B cell (primary cell): ENCODE data around the gene METTL17. TPM values are rescaled to one million over a fixed set of nuclear protein-coding genes. Genes with fewer than 3 reads are reported as not detected.

Experiments
- ATAC-seq: fragments of 200-7000 bp; cut with Tn5 transposase; one replicate; pipeline ENCODE4 v1.10.0; 2021; ENCODE audit warnings: low read depth, mild to moderate bottlenecking, moderate number of reproducible peaks, moderate library complexity
- CTCF ChIA-PET: fragments of 350-600 bp; sonication (Branson Sonifier 250); formaldehyde crosslinking; loops from one replicate; lab custom pipeline; 2021; ENCODE audit warnings: antibody characterized with exemption, inconsistent platforms; lab: Charles Lee
- POLR2A ChIA-PET: fragments of 350-600 bp; sonication (Branson Sonifier 250); formaldehyde crosslinking; loops from one replicate; lab custom pipeline; 2021; ENCODE audit warnings: antibody characterized with exemption; lab: Charles Lee
- DNase-seq: peaks from one replicate; pipeline ENCODE4 v3.0.0; 2013
- H2AFZ ChIP-seq: 2 replicates; pipeline ENCODE4 v1.6.1; 2012; ENCODE audit warnings: mild to moderate bottlenecking, low read depth, low read length; ENCODE audit not compliant: insufficient read depth, poor library complexity, severe bottlenecking
- H3K27ac ChIP-seq, 2 donors: 1 replicate in 1 of 2; 2 replicates in 1 of 2; pipeline ENCODE4 v1.5.1; 2012 to 2013; ENCODE audit warnings: low read length in 2 of 2, mild to moderate bottlenecking in 2 of 2, moderate library complexity in 1 of 2
- H3K27me3 ChIP-seq, 4 experiments: fragments of 200-600 bp in 1 of 4; sonication (generic) in 1 of 4; replicated peaks in 1 of 4; 1 replicate in 2 of 4; 2 replicates in 2 of 4; pipeline versions ENCODE4 v1.6.1 to v1.7.0; 2013 to 2016; ENCODE audit warnings: low read length in 3 of 4, mild to moderate bottlenecking in 2 of 4, mixed read lengths in 1 of 4, moderate library complexity in 1 of 4; ENCODE audit not compliant: insufficient read depth in 4 of 4, control insufficient read depth in 3 of 4; ENCODE audit errors: control extremely low read depth in 1 of 4
- H3K36me3 ChIP-seq, 2 experiments: replicated peaks in 1 of 2; 1 replicate in 1 of 2; 2 replicates in 1 of 2; pipeline versions ENCODE4 v1.6.1 to v1.7.1; 2013; ENCODE audit warnings: low read length in 1 of 2; ENCODE audit not compliant: insufficient read depth in 2 of 2, control insufficient read depth in 1 of 2; ENCODE audit errors: control extremely low read depth in 1 of 2, extremely low read depth in 1 of 2
- H3K4me1 ChIP-seq, 2 donors: fragments of 200-600 bp in 1 of 2; sonication (generic) in 1 of 2; 1 replicate in 1 of 2; 2 replicates in 1 of 2; pipeline versions ENCODE4 v1.5.1 to v1.6.1; 2013 to 2017; ENCODE audit warnings: low read length in 2 of 2; ENCODE audit not compliant: control insufficient read depth in 2 of 2, insufficient read depth in 2 of 2
- H3K4me2 ChIP-seq: replicated peaks from 2 replicates; pipeline ENCODE3; 2012; ENCODE audit warnings: mild to moderate bottlenecking, low read depth, low read length; ENCODE audit not compliant: poor library complexity, severe bottlenecking
- H3K4me3 ChIP-seq, 5 experiments: fragments of 200-600 bp in 1 of 5; sonication (generic) in 1 of 5; 1 replicate in 3 of 5; 2 replicates in 2 of 5; pipeline versions ENCODE4 v1.5.1 to v1.7.0; 2011 to 2016; ENCODE audit warnings: low read length in 4 of 5, mild to moderate bottlenecking in 4 of 5, low read depth in 2 of 5, control low read depth in 1 of 5, moderate library complexity in 1 of 5; ENCODE audit not compliant: insufficient read depth in 1 of 5; ENCODE audit errors: control extremely low read depth in 1 of 5, extremely low read depth in 1 of 5
- H3K79me2 ChIP-seq: fragments of 200-600 bp; sonication (generic); one replicate; pipeline ENCODE4 v1.6.0; 2016; ENCODE audit warnings: low read length; ENCODE audit not compliant: control insufficient read depth, insufficient read depth
- H3K9ac ChIP-seq: fragments of 200-600 bp; sonication (generic); 2 replicates; pipeline ENCODE4 v1.6.1; 2017; ENCODE audit warnings: mild to moderate bottlenecking, low read length, moderate library complexity
- H3K9me3 ChIP-seq, 3 donors: one replicate each; pipeline versions ENCODE4 v1.6.1 to v1.7.1; 2013; ENCODE audit warnings: low read length in 2 of 3; ENCODE audit not compliant: control insufficient read depth in 2 of 3, insufficient read depth in 1 of 3; ENCODE audit errors: control extremely low read depth in 1 of 3
- H4K20me1 ChIP-seq: 2 replicates; pipeline ENCODE4 v1.6.0; 2012; ENCODE audit warnings: mild to moderate bottlenecking, low read length; ENCODE audit not compliant: insufficient read depth, control insufficient read depth, poor library complexity, severe bottlenecking
- H3K27ac Mint-ChIP-seq: one replicate; pipeline ENCODE4 v1.8.0; 2021; ENCODE audit warnings: mixed read lengths
- H3K27me3 Mint-ChIP-seq: one replicate; pipeline ENCODE4 v1.8.0; 2021; ENCODE audit warnings: mixed read lengths
- H3K4me1 Mint-ChIP-seq: one replicate; pipeline ENCODE4 v1.8.0; 2021; ENCODE audit warnings: mixed read lengths
- H3K4me3 Mint-ChIP-seq: one replicate; pipeline ENCODE4 v1.8.0; 2021; ENCODE audit warnings: mixed read lengths
- H3K9me3 Mint-ChIP-seq: one replicate; pipeline ENCODE4 v1.8.0; 2022; ENCODE audit warnings: mixed read lengths; ENCODE audit not compliant: insufficient read depth
- CTCF ChIP-seq: fragments of 200-600 bp; IDR thresholded peaks from one replicate; pipeline ENCODE4 v1.8.0; 2022; ENCODE audit warnings: antibody characterized with exemption, mild to moderate bottlenecking
- EZH2 ChIP-seq: IDR thresholded peaks from 2 replicates; pipeline ENCODE4 v1.6.1; 2012; ENCODE audit warnings: borderline replicate concordance, low read depth, mild to moderate bottlenecking, moderate library complexity, low read length; ENCODE audit not compliant: insufficient read depth, poor library complexity, severe bottlenecking
- WGBS: methylation state at CpG from one replicate; pipeline ENCODE4 v1.1.5; 2013; ENCODE audit warnings: missing lambda C conversion rate; ENCODE audit not compliant: insufficient coverage; 5-methylcytosine and 5-hydroxymethylcytosine counted together
- intact Hi-C: fragments of 100-400 bp; cut with micrococcal nuclease; formaldehyde crosslinking; loops from one replicate; pipeline ENCODE4 v1.10.0; 2022
- polyA plus RNA-seq: library from polyadenylated mRNA; depleted of rRNA; stranded (reverse); fragments of >200 nt; gene quantifications from 2 replicates; pipeline ENCODE4 v1.2.3, GENCODE V29; 2012
- total RNA-seq, 2 donors: library from RNA; stranded (reverse); fragments of 120-200 nt in 1 of 2; gene quantifications; 1 replicate in 1 of 2; 2 replicates in 1 of 2; pipeline versions ENCODE4 v1.2.3 to v1.2.4, GENCODE V29; 2013 to 2022

Gene METTL17
- total and polyA plus RNA-seq, 2 donors (not counting 1 experiment from before 2014, with no cell fraction given): 116 to 201 TPM

- no peaks in the 10 kb centered on the region for H3K9me3 ChIP-seq
- no peak overlapping the region for H3K4me3 Mint-ChIP-seq
- peaks cover 13 to 20% of the 10 kb centered on the region in 2 donors for H3K4me1 ChIP-seq
- ChIA-PET CTCF (no interaction called here), POLR2A (no interaction called here)
- H3K27ac Mint-ChIP-seq: no peak overlapping the region
- H3K4me3 ChIP-seq: no peak overlapping the region
- no peak overlapping the region for H2AFZ ChIP-seq
- H3K27me3 ChIP-seq: peaks cover 0 to under 1% (median 0%) of the 10 kb centered on the region in 4 experiments
- H3K27ac ChIP-seq: no peak overlapping the region
- DNase-seq: no peak
- no peak for ATAC-seq
- H3K9ac ChIP-seq: no peak overlapping the region
- no peak for TF ChIP-seq EZH2
- no peak for TF ChIP-seq CTCF
- peaks cover 5% of the 10 kb centered on the region for H3K79me2 ChIP-seq
- intact Hi-C loops: no loop called here
- H4K20me1 ChIP-seq: peaks cover 7% of the 10 kb centered on the region
- H3K36me3 ChIP-seq: peaks cover 0 to 2% of the 10 kb centered on the region in 2 experiments
- WGBS: no CpG with 5 or more reads among the region's 2 CpGs
- H3K9me3 Mint-ChIP-seq: no peaks in the 10 kb centered on the region
- peaks cover 19% of the 10 kb centered on the region for H3K4me1 Mint-ChIP-seq
- H3K4me2 ChIP-seq: no peak overlapping the region
- peaks cover 5% of the 10 kb centered on the region for H3K27me3 Mint-ChIP-seq
Observed at GRCh38 chr14:20986811-20987210, 3.0 kb upstream of the METTL17 start.

GRCh38 chr14:20988717-20989470 is 886 bp upstream of the METTL17 start:
- H2AFZ ChIP-seq: peak overlapping the region; percentile 95
- no peak for ATAC-seq
- peak overlapping the region; percentile 67 for H3K4me3 Mint-ChIP-seq
- TF ChIP-seq EZH2 (no peak), CTCF (no peak)
- no peaks in the 10 kb centered on the region for H3K9me3 Mint-ChIP-seq
- peak overlapping the region in 1 of 2 donors; percentile 52 for H3K27ac ChIP-seq
- peaks cover 21% of the 10 kb centered on the region for H3K4me1 Mint-ChIP-seq
- H3K9me3 ChIP-seq: no peaks in the 10 kb centered on the region
- H3K4me2 ChIP-seq: peak overlapping the region; percentile 96
- H3K36me3 ChIP-seq: peaks cover 2 to 23% of the 10 kb centered on the region in 2 experiments
- H3K9ac ChIP-seq: peak overlapping the region; percentile 33
- POLR2A ChIA-PET: interaction anchor here (1.0 to 1.3 kb wide), 2 partner anchors 82 to 112 kb away, joined by 5 read pairs; partner anchors contain the start of gene TMEM253
- WGBS: 74% methylated on average over 9 of the region's 15 CpGs
- DNase-seq: peak; percentile 23
- no peak overlapping the region for H3K27ac Mint-ChIP-seq
- CTCF ChIA-PET: interaction anchor here (1.1 to 1.4 kb wide), 2 partner anchors 18 to 112 kb away, joined by 3 to 4 read pairs; partner anchors contain the start of gene TMEM253
- H3K4me1 ChIP-seq: peaks cover 13 to 20% of the 10 kb centered on the region in 2 donors
- peaks cover 5% of the 10 kb centered on the region for H3K79me2 ChIP-seq
- no peaks in the 10 kb centered on the region for H3K27me3 Mint-ChIP-seq
- H4K20me1 ChIP-seq: peaks cover 7% of the 10 kb centered on the region
- no peaks in the 10 kb centered on the region for H3K27me3 ChIP-seq
- peak overlapping the region in 4 of 5 experiments; percentile 83 to 93 (median 90) for H3K4me3 ChIP-seq
- intact Hi-C loops: loop anchor here (1.0 kb wide), 1 partner anchor 18 kb away; no protein-coding TSS in a partner anchor
